GM04503 (cell line): ENCODE results near the gene KANSL3.

Source experiments
- DNase-seq: peaks from one replicate; pipeline ENCODE4 v3.0.0-alpha.2; 2012; ENCODE audit warnings: low read depth

Gene KANSL3

DNA sequence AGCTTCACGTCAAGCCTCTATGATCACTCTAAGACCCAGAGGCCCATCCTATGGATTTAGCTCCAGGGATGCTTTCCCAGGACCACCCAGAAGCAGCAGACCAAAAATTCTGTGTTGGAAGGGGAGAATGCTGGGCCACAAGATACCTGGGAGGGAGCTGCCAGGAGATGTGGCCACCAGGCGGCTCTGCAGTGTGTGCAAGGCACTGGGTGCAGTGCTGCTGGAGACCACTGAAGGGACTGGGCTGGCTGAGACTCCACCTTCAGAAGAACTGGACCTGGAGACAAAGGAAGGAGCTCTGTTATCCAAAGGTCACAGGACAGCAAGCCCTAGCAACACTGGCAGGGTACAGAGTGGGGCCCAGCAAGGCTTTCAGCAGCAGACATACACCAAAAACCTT lies 34.0 kb downstream of the KANSL3 start:
- no peak for DNase-seq

GRCh38 chr2:96602330-96602823 lies 35.7 kb downstream of the KANSL3 start:
- DNase-seq = no peak

GRCh38 chr2:96601382-96602292 lies 36.5 kb downstream of the KANSL3 start:
- no peak for DNase-seq

DNA sequence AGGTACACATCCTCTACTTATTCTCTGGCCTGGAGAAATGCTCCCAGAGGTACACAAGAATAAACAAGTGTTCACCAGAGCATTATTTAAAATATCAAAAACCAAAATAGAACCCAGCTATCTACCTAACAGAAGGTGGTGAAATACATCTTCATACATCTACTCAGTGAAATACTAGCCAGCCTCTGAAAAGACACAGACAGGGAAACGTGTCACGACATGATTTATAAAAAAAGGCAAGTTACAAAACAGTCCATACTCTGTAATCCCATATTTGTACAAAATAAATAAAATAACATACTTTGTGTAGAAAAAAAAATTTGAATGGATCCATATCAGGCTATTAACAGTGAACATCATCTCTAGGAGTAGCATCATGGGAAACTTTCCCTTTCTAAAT lies 38.2 kb downstream of the KANSL3 start:
- no peak for DNase-seq

GRCh38 chr2:96596596-96596995 lies 41.5 kb downstream of the KANSL3 start:
- no peak for DNase-seq

DNA sequence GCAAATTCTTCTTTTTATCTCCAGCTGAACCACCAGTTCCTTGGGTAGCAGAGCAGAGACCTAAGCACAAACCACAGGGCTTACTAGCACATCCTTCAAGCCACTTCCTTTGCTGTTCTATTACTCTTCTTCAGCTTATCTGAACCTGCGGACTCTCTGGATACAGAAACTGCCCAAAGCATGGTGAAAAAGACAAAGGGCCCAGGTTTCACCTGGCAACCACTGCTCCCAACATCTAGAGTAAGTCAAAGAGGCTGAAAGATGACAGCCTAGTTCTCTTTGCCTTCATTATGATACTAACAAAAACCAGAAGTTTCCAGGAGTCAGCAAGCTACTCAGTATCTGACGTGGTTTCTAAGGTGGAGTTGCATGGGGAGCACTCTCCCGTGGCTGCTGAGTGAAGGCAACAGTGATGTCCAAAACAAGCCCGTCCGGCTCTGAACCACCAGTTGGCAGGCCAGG lies 43.4 kb downstream of the KANSL3 start:
- DNase-seq = no peak

GRCh38 chr2:96594282-96594681 lies 43.8 kb downstream of the KANSL3 start:
- DNase-seq = no peak

DNA sequence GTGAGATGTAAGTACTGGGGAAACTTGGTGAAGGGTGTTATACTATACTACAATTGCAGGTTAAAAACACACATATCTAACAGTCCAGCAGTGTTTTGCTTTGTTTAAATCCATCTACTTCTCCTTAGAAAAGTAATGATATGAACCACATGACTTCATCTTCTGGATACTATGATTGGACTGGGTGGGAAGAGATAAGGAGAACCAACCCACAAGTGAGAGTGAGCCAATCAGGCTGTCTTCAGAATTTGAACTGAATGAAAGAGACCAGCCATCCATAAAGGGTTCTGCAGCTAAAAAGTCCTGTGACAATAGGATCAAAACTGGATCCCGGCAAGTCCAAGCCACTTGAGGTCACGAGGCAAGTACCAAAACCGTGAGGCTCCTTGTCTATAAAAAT lies 46.6 kb downstream of the KANSL3 start:
- DNase-seq = no peak

- DNase-seq = no peak
Measured at GRCh38 chr2:96591054-96591453, 47.1 kb downstream of the KANSL3 start.

- no peak for DNase-seq
Measured at GRCh38 chr2:96587843-96588242, 50.3 kb downstream of the KANSL3 start.

- no peak for DNase-seq
Measured at GRCh38 chr2:96584017-96584416, 54.1 kb downstream of the KANSL3 start.

- peak; percentile 17 for DNase-seq
Measured at GRCh38 chr2:96580771-96581170, 57.3 kb downstream of the KANSL3 start.

GRCh38 chr2:96579422-96579821 lies 58.7 kb downstream of the KANSL3 start:
- no peak for DNase-seq

- DNase-seq = no peak
Measured at GRCh38 chr2:96578731-96579130, 59.4 kb downstream of the KANSL3 start.

GRCh38 chr2:96577501-96577900 lies 60.6 kb downstream of the KANSL3 start:
- no peak for DNase-seq

- no peak for DNase-seq
Measured at GRCh38 chr2:96575785-96576456, 62.2 kb downstream of the KANSL3 start.

- no peak for DNase-seq
Measured at GRCh38 chr2:96574364-96574763, 63.7 kb downstream of the KANSL3 start.

GRCh38 chr2:96568094-96568493 lies 70.0 kb downstream of the KANSL3 start:
- no peak for DNase-seq

GRCh38 chr2:96565111-96565510 lies 73.0 kb downstream of the KANSL3 start:
- DNase-seq = no peak

GRCh38 chr2:96564563-96564962 lies 73.5 kb downstream of the KANSL3 start:
- no peak for DNase-seq

DNA sequence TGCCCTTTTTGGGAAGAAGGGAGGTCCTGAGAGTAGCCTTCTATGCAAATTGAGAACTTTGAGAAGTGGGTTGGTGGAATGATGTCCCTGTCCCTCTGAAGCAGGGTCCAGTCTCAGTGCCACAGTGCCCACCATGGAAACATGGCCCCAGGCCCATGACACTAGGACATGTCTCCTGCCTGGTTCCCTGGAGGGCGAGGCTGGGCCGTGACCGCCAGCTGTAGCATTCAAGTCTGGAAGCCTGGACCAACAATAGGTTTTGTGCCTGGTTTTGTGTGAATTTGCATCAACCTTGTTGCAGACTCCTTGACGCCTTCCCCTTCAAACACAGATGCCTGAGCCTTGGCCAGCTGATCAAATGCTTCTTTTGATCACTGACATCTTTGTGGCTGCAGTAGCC lies 74.1 kb downstream of the KANSL3 start:
- DNase-seq = no peak

GRCh38 chr2:96558485-96558884 lies 79.6 kb downstream of the KANSL3 start:
- DNase-seq = no peak

- DNase-seq = no peak
Measured at GRCh38 chr2:96558061-96558460, 80.1 kb downstream of the KANSL3 start.
